Astrocyte (in vitro differentiated cells and primary cell): ENCODE measurements around the gene NFS1.

Experiments used
- CTCF ChIP-seq: IDR thresholded peaks from 2 replicates; pipeline ENCODE4 v1.5.1; 2011; ENCODE audit warnings: low read depth, mild to moderate bottlenecking, inconsistent platforms, low read length, moderate library complexity; ENCODE audit not compliant: insufficient read depth
- EZH2 ChIP-seq: IDR thresholded peaks from 2 replicates; pipeline ENCODE4 v1.6.1; 2012; ENCODE audit warnings: mild to moderate bottlenecking, low read length, inconsistent platforms; ENCODE audit not compliant: insufficient read depth

- TF ChIP-seq CTCF (no peak), EZH2 (no peak)
These were observed 22.1 kb upstream of the NFS1 start for GRCh38 chr20:35721219-35721618.
